CMK (cell line): ENCODE measurements around the gene GRM2.

ENCODE experiments used
- DNase-seq: peaks from one replicate; pipeline ENCODE4 v3.0.0-alpha.2; 2010; ENCODE audit warnings: low read depth

The GRM2 gene

GRCh38 chr3:51706788-51707731, at the start of gene GRM2:
TSS of gene GRM2 (plus strand) at chr3:51707068. CDS start at chr3:51708984, 1,916 bp downstream.
- no peak for DNase-seq

- no peak for DNase-seq
Measured at GRCh38 chr3:51657234-51657633, 49.6 kb upstream of the GRM2 start.

- no peak for DNase-seq
Measured at GRCh38 chr3:51659942-51660341, 46.9 kb upstream of the GRM2 start.

GRCh38 chr3:51662456-51662855, 44.4 kb upstream of the GRM2 start:
- no peak for DNase-seq

GRCh38 chr3:51668756-51669155, 38.1 kb upstream of the GRM2 start:
- no peak for DNase-seq

GRCh38 chr3:51669241-51670052, 37.4 kb upstream of the GRM2 start:
- DNase-seq: peak; percentile 93

- no peak for DNase-seq
Measured at GRCh38 chr3:51670053-51670822, 36.6 kb upstream of the GRM2 start.

- DNase-seq: peak; percentile 89
Measured at GRCh38 chr3:51670823-51671733, 35.8 kb upstream of the GRM2 start, which contains the start of gene TEX264. TSS of gene TEX264 (plus strand) at chr3:51671252. CDS start at chr3:51674305, 3,053 bp downstream.

GRCh38 chr3:51671734-51672475, 35.0 kb upstream of the GRM2 start:
- DNase-seq: peak; percentile 54

GRCh38 chr3:51673181-51673801, 33.6 kb upstream of the GRM2 start:
- DNase-seq: no peak

GRCh38 chr3:51673802-51674654, 32.8 kb upstream of the GRM2 start:
- no peak for DNase-seq

- no peak for DNase-seq
Measured at GRCh38 chr3:51675201-51675611, 31.7 kb upstream of the GRM2 start.

GRCh38 chr3:51676102-51676640, 30.7 kb upstream of the GRM2 start:
- no peak for DNase-seq

- DNase-seq: no peak
Measured at GRCh38 chr3:51677358-51677757, 29.5 kb upstream of the GRM2 start.

- DNase-seq: no peak
Measured at GRCh38 chr3:51678186-51678585, 28.7 kb upstream of the GRM2 start.

- no peak for DNase-seq
Measured at GRCh38 chr3:51678641-51679040, 28.2 kb upstream of the GRM2 start.

- DNase-seq: no peak
Measured at GRCh38 chr3:51679318-51679717, 27.6 kb upstream of the GRM2 start.

- DNase-seq: no peak
Measured at GRCh38 chr3:51679777-51680176, 27.1 kb upstream of the GRM2 start.
